CD4-positive, alpha-beta T cell treated with Interleukin-12 subunit alpha and Interleukin-12 subunit beta, for 1 hour (primary cell): ENCODE data around the gene GRAP2.
"Not testable (repeated sequence)": the region's sequence is repeated elsewhere in the genome, so short reads cannot be mapped to it uniquely, and the experiment has no call there.

Experiments
- DNase-seq: peaks from one replicate; pipeline ENCODE4 v3.0.0-alpha.2; 2020

Gene GRAP2

GRCh38 chr22:39898997-39899396, 1.9 kb upstream of the GRAP2 start:
- no peak for DNase-seq

GRCh38 chr22:39901565-39902146, 772 bp downstream of the GRAP2 start:
- DNase-seq, result no peak

GRCh38 chr22:39904024-39904423, 3.1 kb downstream of the GRAP2 start:
- DNase-seq, result not testable (repeated sequence)

GRCh38 chr22:39904862-39905261, 4.0 kb downstream of the GRAP2 start:
- no peak for DNase-seq

- DNase-seq, result no peak
Observed at GRCh38 chr22:39905687-39906086, 4.8 kb downstream of the GRAP2 start.

GRCh38 chr22:39906207-39906606, 5.3 kb downstream of the GRAP2 start:
- no peak for DNase-seq

GRCh38 chr22:39907047-39907446, 6.2 kb downstream of the GRAP2 start:
- no peak for DNase-seq

GRCh38 chr22:39907605-39908097, 6.8 kb downstream of the GRAP2 start:
- peak; percentile 55 for DNase-seq

- no peak for DNase-seq
Observed at GRCh38 chr22:39908136-39908535, 7.3 kb downstream of the GRAP2 start.

- peak; percentile 52 for DNase-seq
Observed at GRCh38 chr22:39908737-39909136, 7.9 kb downstream of the GRAP2 start.

- DNase-seq, result no peak
Observed at GRCh38 chr22:39910876-39911613, 10.2 kb downstream of the GRAP2 start.

GRCh38 chr22:39913321-39913720, 12.4 kb downstream of the GRAP2 start:
- DNase-seq, result no peak

GRCh38 chr22:39913886-39914285, 13.0 kb downstream of the GRAP2 start:
- no peak for DNase-seq

GRCh38 chr22:39914584-39914983, 13.7 kb downstream of the GRAP2 start:
- DNase-seq, result no peak

- DNase-seq, result no peak
Observed at GRCh38 chr22:39915295-39915726, 14.4 kb downstream of the GRAP2 start.

- no peak for DNase-seq
Observed at GRCh38 chr22:39916496-39916895, 15.6 kb downstream of the GRAP2 start.

- DNase-seq, result no peak
Observed at GRCh38 chr22:39917197-39917643, 16.3 kb downstream of the GRAP2 start.

- no peak for DNase-seq
Observed at GRCh38 chr22:39917776-39918495, 17.1 kb downstream of the GRAP2 start.

GRCh38 chr22:39920134-39920743, 19.4 kb downstream of the GRAP2 start:
- peak; percentile 63 for DNase-seq

GRCh38 chr22:39923696-39924095, 22.8 kb downstream of the GRAP2 start:
- no peak for DNase-seq

- no peak for DNase-seq
Observed at GRCh38 chr22:39924286-39924685, 23.4 kb downstream of the GRAP2 start.

- no peak for DNase-seq
Observed at GRCh38 chr22:39925273-39925672, 24.4 kb downstream of the GRAP2 start.
